ENCODE data around the gene MED27. TPM values are rescaled to one million over a fixed set of nuclear protein-coding genes. Genes with fewer than 3 reads are reported as not detected.

The MED27 gene
- total and polyA plus RNA-seq, 2 donors (not counting 1 experiment from before 2014, with no cell fraction given), result 13.4 to 44.7 TPM

DNA sequence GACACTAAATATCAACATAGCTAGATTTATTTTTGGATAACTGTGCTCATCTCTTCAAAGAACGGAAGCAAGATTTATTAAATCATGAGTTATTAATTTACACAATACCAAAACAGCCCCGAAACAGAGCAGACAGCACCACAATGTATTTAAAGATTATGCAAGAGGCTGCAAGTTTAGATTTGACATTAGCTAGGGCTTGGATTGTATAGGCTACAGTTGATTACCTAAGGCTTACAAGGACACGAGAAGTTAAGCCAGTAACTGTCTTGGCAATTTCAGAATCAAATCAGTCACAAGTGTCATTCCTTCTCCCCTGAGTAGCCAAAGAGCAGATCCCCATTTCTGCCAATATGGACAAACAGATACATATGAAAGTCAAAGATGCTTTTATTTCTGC lies 152.6 kb downstream of the MED27 start:
- Histone ChIP-seq H3K9ac (ENCODE audit: insufficient read depth, low read length) (no peak overlapping the region), H4K20me1 (ENCODE audit: control insufficient read depth, extremely low read depth, insufficient read depth, low read length) (no peaks in the 10 kb centered on the region), H3K4me1 (ENCODE audit: control insufficient read depth, extremely low read depth, insufficient read depth, low read length) (no peaks in the 10 kb centered on the region), H2AFZ (ENCODE audit: low read length) (no peak overlapping the region), H3K9me3 (ENCODE audit: control insufficient read depth, insufficient read depth, low read depth, low read length) (no peaks in the 10 kb centered on the region), H3K79me2 (ENCODE audit: control insufficient read depth, insufficient read depth, low read length) (no peaks in the 10 kb centered on the region), H3K27ac (ENCODE audit: insufficient read depth, low read length) (no peak overlapping the region), H3K36me3 (ENCODE audit: control insufficient read depth, insufficient read depth, low read length) (no peaks in the 10 kb centered on the region), H3K4me2 (ENCODE audit: extremely low read depth, insufficient read depth, low read length) (no peak overlapping the region), H3K27me3 (ENCODE audit: control insufficient read depth, insufficient read depth, low read length) (no peaks in the 10 kb centered on the region), H3K4me3 (replicated peaks in 1 of 4; ENCODE audit: control extremely low read depth in 1 of 4, insufficient read depth in 1 of 4, low read depth in 3 of 4, low read length in 4 of 4) (no peak overlapping the region)
- no peak for TF ChIP-seq EZH2 (IDR thresholded peaks at IDR 0.05; ENCODE audit: low read length, missing control alignments)
- TF ChIP-seq, protein P1, sequence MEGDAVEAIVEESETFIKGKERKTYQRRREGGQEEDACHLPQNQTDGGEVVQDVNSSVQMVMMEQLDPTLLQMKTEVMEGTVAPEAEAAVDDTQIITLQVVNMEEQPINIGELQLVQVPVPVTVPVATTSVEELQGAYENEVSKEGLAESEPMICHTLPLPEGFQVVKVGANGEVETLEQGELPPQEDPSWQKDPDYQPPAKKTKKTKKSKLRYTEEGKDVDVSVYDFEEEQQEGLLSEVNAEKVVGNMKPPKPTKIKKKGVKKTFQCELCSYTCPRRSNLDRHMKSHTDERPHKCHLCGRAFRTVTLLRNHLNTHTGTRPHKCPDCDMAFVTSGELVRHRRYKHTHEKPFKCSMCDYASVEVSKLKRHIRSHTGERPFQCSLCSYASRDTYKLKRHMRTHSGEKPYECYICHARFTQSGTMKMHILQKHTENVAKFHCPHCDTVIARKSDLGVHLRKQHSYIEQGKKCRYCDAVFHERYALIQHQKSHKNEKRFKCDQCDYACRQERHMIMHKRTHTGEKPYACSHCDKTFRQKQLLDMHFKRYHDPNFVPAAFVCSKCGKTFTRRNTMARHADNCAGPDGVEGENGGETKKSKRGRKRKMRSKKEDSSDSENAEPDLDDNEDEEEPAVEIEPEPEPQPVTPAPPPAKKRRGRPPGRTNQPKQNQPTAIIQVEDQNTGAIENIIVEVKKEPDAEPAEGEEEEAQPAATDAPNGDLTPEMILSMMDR (conservative IDR thresholded peaks at IDR 0.05 in 1 of 2, IDR thresholded peaks at IDR 0.05 in 1 of 2; ENCODE audit: low read depth in 1 of 2, low read length in 2 of 2), result no peak
- DNase-seq (ENCODE audit: low read depth in 2 of 2), result peak in 1 of 2 donors; percentile 47

DNA sequence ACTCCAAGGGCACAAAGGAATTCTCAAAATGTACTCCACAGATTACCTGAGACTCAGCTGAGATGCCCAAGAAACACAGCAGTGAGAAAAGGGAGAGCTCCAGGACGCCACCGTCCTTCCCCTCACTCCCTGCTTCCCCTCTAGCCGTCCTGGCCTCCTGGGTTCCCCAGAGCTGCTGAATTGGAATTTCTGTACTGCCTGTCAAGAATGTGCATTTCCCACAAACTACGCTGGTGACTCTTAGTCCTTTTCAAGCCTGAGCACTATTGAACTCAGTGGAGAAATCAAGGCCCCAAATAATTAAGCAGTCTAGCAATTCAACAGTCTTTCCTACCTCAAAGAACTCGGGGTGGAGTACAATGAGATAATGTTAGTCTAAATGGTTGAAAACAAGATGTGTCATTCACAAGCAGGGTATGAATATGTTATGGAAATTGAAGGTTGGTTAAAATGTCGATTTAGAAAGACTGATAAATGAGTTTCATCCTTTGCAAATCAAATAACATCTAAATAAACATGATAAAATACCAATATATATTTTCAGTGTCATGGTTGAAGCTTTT lies 153.2 kb downstream of the MED27 start:
- Histone ChIP-seq H4K20me1 (ENCODE audit: control insufficient read depth, extremely low read depth, insufficient read depth, low read length) (no peaks in the 10 kb centered on the region), H3K79me2 (ENCODE audit: control insufficient read depth, insufficient read depth, low read length) (no peaks in the 10 kb centered on the region)

DNA sequence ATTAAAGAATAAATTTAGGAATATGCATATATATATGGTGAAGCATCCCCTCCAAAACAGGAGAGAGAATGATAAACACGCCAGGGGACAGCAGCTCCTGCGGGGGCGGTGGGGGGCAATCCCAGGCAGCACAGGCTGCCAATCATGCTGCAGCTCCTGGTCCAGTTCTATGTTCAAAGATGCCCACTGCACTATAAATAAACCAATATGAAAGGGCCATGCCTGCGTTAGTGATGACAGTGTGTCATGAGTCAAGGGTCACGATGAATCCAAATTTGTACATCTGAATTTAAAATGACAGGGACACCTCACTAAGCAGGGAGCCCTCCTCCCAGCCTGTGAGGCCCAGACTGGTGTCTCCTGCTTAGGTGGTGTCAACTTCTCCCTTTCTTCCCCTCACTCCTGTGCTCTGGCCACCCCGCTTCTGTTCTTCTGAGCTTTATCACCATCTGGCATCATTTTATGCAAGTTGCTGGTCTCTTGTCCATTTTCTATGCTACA lies 153.9 kb downstream of the MED27 start:
- Histone ChIP-seq H3K4me2 (ENCODE audit: extremely low read depth, insufficient read depth, low read length) (no peak overlapping the region), H3K36me3 (ENCODE audit: control insufficient read depth, insufficient read depth, low read length) (no peaks in the 10 kb centered on the region), H3K27me3 (ENCODE audit: control insufficient read depth, insufficient read depth, low read length) (no peaks in the 10 kb centered on the region), H3K9ac (ENCODE audit: insufficient read depth, low read length) (no peak overlapping the region), H3K27ac (ENCODE audit: insufficient read depth, low read length) (no peak overlapping the region), H2AFZ (ENCODE audit: low read length) (no peak overlapping the region), H4K20me1 (ENCODE audit: control insufficient read depth, extremely low read depth, insufficient read depth, low read length) (no peaks in the 10 kb centered on the region), H3K79me2 (ENCODE audit: control insufficient read depth, insufficient read depth, low read length) (no peaks in the 10 kb centered on the region), H3K4me1 (ENCODE audit: control insufficient read depth, extremely low read depth, insufficient read depth, low read length) (no peaks in the 10 kb centered on the region), H3K9me3 (ENCODE audit: control insufficient read depth, insufficient read depth, low read depth, low read length) (no peaks in the 10 kb centered on the region), H3K4me3 (replicated peaks in 1 of 4; ENCODE audit: control extremely low read depth in 1 of 4, insufficient read depth in 1 of 4, low read depth in 3 of 4, low read length in 4 of 4) (no peak overlapping the region)
- no peak for DNase-seq (ENCODE audit: low read depth in 2 of 2)
- TF ChIP-seq, protein P1 (conservative IDR thresholded peaks at IDR 0.05 in 1 of 2, IDR thresholded peaks at IDR 0.05 in 1 of 2; ENCODE audit: low read depth in 1 of 2, low read length in 2 of 2), result no peak
- no peak for TF ChIP-seq EZH2 (IDR thresholded peaks at IDR 0.05; ENCODE audit: low read length, missing control alignments)

More for the DNA sequence above, 153.2 kb downstream of the MED27 start:
- Histone ChIP-seq H3K4me1 (ENCODE audit: control insufficient read depth, extremely low read depth, insufficient read depth, low read length) (no peaks in the 10 kb centered on the region), H3K27me3 (ENCODE audit: control insufficient read depth, insufficient read depth, low read length) (no peaks in the 10 kb centered on the region), H3K9ac (ENCODE audit: insufficient read depth, low read length) (no peak overlapping the region), H3K9me3 (ENCODE audit: control insufficient read depth, insufficient read depth, low read depth, low read length) (no peaks in the 10 kb centered on the region), H3K36me3 (ENCODE audit: control insufficient read depth, insufficient read depth, low read length) (no peaks in the 10 kb centered on the region), H3K4me2 (ENCODE audit: extremely low read depth, insufficient read depth, low read length) (no peak overlapping the region), H3K4me3 (replicated peaks in 1 of 4; ENCODE audit: control extremely low read depth in 1 of 4, insufficient read depth in 1 of 4, low read depth in 3 of 4, low read length in 4 of 4) (no peak overlapping the region), H2AFZ (ENCODE audit: low read length) (no peak overlapping the region), H3K27ac (ENCODE audit: insufficient read depth, low read length) (no peak overlapping the region)
- TF ChIP-seq, protein P1 (conservative IDR thresholded peaks at IDR 0.05 in 1 of 2, IDR thresholded peaks at IDR 0.05 in 1 of 2; ENCODE audit: low read depth in 1 of 2, low read length in 2 of 2), result no peak
- no peak for TF ChIP-seq EZH2 (IDR thresholded peaks at IDR 0.05; ENCODE audit: low read length, missing control alignments)
- peak in 1 of 2 donors; percentile 15 for DNase-seq (ENCODE audit: low read depth in 2 of 2)
